Stimulated activated naive CD8-positive, alpha-beta T cell treated with anti-CD3 and anti-CD28 coated beads, Interleukin-15, amount 100 ng/mL, for 72 hours (primary cell): ENCODE measurements around the gene OTOGL.

Experiments used
- ATAC-seq: fragments of 150-1000 bp; cut with Tn5 transposase; 2 replicates; pipeline ENCODE4 v1.10.0; 2021; ENCODE audit warnings: mild to moderate bottlenecking, moderate library complexity
- DNase-seq, 2 donors: peaks; one replicate each; pipeline ENCODE4 v3.0.0; 2021 to 2022
- H3K27ac Mint-ChIP-seq, 2 donors: one replicate each; pipeline ENCODE4 v1.8.0; 2022; ENCODE audit warnings: mild to moderate bottlenecking in 2 of 2, mixed read lengths in 2 of 2, moderate library complexity in 2 of 2
- H3K27me3 Mint-ChIP-seq: one replicate; pipeline ENCODE4 v1.8.0; 2022; ENCODE audit warnings: mixed read lengths
- H3K4me1 Mint-ChIP-seq: one replicate; pipeline ENCODE4 v1.8.0; 2022; ENCODE audit warnings: mild to moderate bottlenecking, mixed read lengths
- H3K4me3 Mint-ChIP-seq, 2 donors: one replicate each; pipeline ENCODE4 v1.8.0; 2022; ENCODE audit warnings: mild to moderate bottlenecking in 2 of 2, mixed read lengths in 2 of 2, moderate library complexity in 1 of 2
- H3K9me3 Mint-ChIP-seq, 2 donors: one replicate each; pipeline ENCODE4 v1.8.0; 2022; ENCODE audit warnings: mixed read lengths in 2 of 2

Gene OTOGL

GRCh38 chr12:80189241-80189640 is 89.9 kb downstream of the OTOGL start:
- Mint-ChIP-seq H3K27me3 (peaks cover 8% of the 10 kb centered on the region), H3K27ac (no peak overlapping the region), H3K9me3 (no peaks in the 10 kb centered on the region), H3K4me3 (no peak overlapping the region), H3K4me1 (no peaks in the 10 kb centered on the region)
- DNase-seq: no peak
- ATAC-seq: no peak

DNA sequence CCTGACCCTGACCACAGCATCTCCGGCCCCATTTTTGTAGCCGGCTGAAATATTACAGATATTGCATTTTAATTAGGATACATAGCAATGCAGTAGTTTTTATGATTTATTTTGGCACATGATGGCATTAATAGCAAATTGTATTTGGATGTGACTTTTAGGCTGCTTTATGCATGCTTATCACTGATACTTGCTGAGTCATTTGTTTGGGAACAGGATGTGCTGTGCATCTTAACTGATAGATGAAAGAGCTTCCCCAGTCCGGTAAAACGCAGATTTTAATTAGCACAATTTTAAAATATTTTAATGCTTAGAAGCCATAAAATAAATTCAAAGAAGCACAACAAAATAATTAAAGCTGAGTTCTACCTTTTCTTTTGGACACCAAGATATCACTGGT is 90.7 kb downstream of the OTOGL start:
- no peak for DNase-seq
- ATAC-seq: no peak
- no peak overlapping the region for H3K4me3 Mint-ChIP-seq
- H3K9me3 Mint-ChIP-seq: no peaks in the 10 kb centered on the region
- H3K27me3 Mint-ChIP-seq: peaks cover 8% of the 10 kb centered on the region
- no peaks in the 10 kb centered on the region for H3K4me1 Mint-ChIP-seq
- no peak overlapping the region for H3K27ac Mint-ChIP-seq

DNA sequence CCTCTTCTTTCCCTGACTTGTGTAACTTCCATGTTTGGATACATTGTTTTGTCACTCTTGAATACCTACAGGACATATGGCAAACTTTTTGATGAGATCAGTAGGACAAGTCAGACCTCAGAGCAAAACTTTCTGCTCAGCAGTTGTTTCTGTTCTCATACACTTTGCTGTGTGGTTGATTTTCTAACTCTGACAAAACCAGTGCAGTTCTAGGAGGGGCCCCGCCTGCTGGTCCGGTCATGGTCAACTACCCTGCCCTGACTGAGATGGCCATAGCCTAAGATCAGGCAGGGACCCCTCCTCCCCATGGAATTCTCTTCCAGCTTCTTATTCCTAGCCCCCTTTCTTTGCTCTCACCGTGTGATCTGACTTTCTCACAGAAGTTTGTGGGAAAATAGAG is 92.8 kb downstream of the OTOGL start:
- H3K27ac Mint-ChIP-seq: no peak overlapping the region
- no peaks in the 10 kb centered on the region for H3K4me1 Mint-ChIP-seq
- no peak overlapping the region for H3K4me3 Mint-ChIP-seq
- no peaks in the 10 kb centered on the region for H3K9me3 Mint-ChIP-seq
- peaks cover 8% of the 10 kb centered on the region for H3K27me3 Mint-ChIP-seq
- ATAC-seq: no peak
- no peak for DNase-seq

DNA sequence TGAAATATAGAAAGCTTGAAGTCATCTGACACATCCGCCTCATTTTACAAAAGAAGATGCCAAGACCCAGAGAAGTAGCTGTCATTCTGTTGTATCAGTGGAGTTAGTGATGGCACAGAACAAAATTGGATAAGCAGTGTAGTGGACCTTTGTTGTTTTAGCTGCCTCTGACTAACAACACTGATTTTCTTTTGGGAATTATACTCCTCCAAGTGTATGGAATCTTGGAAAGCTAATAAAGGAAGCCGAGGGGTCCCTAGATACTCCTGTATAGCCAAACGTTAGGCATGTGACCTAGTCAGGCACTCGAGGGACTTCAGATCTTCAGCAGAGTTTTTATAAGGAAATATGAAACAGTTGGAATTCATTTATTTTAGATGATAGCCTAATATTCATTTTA is 94.5 kb downstream of the OTOGL start:
- no peaks in the 10 kb centered on the region for H3K4me1 Mint-ChIP-seq
- peaks cover 15% of the 10 kb centered on the region for H3K27me3 Mint-ChIP-seq
- H3K27ac Mint-ChIP-seq: no peak overlapping the region
- H3K9me3 Mint-ChIP-seq: no peaks in the 10 kb centered on the region
- no peak overlapping the region for H3K4me3 Mint-ChIP-seq
- DNase-seq (no peak), ATAC-seq (no peak)

GRCh38 chr12:80195074-80195726 is 95.9 kb downstream of the OTOGL start:
- Mint-ChIP-seq H3K27me3 (peaks cover 15% of the 10 kb centered on the region), H3K9me3 (no peaks in the 10 kb centered on the region), H3K27ac (no peak overlapping the region), H3K4me3 (no peak overlapping the region), H3K4me1 (no peaks in the 10 kb centered on the region)
- DNase-seq: no peak
- no peak for ATAC-seq

- ATAC-seq (no peak), DNase-seq (no peak)
- Mint-ChIP-seq H3K27me3 (peaks cover 15% of the 10 kb centered on the region), H3K4me1 (no peaks in the 10 kb centered on the region), H3K27ac (no peak overlapping the region), H3K4me3 (no peak overlapping the region), H3K9me3 (no peaks in the 10 kb centered on the region)
Observed at GRCh38 chr12:80195737-80196136, 96.4 kb downstream of the OTOGL start.

DNA sequence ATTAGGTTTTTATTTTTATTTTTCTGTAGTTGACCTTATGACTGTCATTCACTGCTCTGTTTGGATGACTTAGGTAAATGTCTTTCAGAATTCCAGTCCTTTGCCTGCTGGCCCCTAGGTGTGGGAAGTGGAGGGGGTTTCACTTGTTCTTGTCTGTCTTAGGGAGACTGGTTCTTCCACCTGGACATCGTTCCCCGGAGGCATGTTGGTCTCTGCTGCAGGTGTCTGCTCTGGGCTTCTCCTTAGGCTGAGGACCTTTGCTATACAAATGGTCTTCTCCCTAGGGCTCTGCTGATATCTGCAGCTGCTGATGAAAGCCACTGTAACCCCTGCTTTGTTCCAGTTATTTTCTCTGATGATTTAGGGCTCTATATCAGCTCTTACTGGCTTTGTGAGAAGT is 97.1 kb downstream of the OTOGL start:
- Mint-ChIP-seq H3K9me3 (no peaks in the 10 kb centered on the region), H3K27me3 (peaks cover 15% of the 10 kb centered on the region), H3K4me1 (no peaks in the 10 kb centered on the region), H3K4me3 (no peak overlapping the region), H3K27ac (no peak overlapping the region)
- no peak for ATAC-seq
- DNase-seq: no peak

DNA sequence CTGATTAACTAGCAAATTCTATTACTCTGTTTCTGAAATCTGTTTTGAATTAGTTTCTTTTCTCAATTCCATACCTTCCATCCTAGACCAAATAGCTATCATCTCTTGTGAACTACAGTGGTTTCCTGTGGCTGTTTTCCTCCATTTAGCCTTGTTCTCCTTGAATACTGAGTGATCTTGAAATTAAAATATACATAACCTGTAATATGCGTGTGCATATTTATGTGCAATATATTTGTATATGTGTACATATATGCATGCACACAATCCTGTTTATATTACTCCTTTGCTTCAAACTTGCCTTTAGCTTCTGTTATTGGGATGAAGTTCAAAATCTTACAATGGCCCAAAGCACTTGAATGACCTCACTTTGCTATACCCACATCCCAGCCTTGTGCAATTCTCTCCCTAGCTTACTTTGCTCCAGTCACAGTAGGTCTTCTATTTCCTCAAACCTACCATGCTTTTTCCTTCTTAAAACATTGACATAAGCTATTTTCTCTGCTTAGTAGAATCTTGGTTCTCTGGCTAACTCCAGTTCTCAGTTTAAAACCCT is 99.5 kb downstream of the OTOGL start:
- Mint-ChIP-seq H3K27me3 (peaks cover 8% of the 10 kb centered on the region), H3K27ac (no peak overlapping the region), H3K4me1 (no peaks in the 10 kb centered on the region), H3K9me3 (no peaks in the 10 kb centered on the region), H3K4me3 (no peak overlapping the region)
- no peak for DNase-seq
- no peak for ATAC-seq

DNA sequence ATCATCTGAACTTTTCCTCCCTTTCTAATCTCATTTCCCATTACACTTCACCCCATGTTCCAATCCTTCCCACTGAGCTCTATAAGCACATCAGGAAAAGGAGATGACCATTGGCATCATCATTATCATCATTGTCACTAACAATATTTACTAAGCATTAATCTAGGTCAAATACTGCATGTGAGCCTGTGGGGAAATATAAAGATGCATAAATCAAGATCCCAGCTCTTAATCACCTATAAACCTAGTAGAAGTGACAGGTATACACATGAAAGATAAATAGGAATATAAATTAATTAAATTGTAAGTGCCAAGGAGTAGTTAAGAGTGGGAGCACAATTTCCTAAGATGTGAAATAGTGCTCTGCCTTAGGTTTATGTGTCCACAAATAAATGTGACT is 100.6 kb downstream of the OTOGL start:
- H3K9me3 Mint-ChIP-seq: no peaks in the 10 kb centered on the region
- DNase-seq (no peak), ATAC-seq (no peak)
- no peak overlapping the region for H3K4me3 Mint-ChIP-seq
- peaks cover 8% of the 10 kb centered on the region for H3K27me3 Mint-ChIP-seq
- no peak overlapping the region for H3K27ac Mint-ChIP-seq
- no peaks in the 10 kb centered on the region for H3K4me1 Mint-ChIP-seq

GRCh38 chr12:80200414-80200813 is 101.1 kb downstream of the OTOGL start:
- H3K9me3 Mint-ChIP-seq: no peaks in the 10 kb centered on the region
- H3K4me3 Mint-ChIP-seq: no peak overlapping the region
- H3K4me1 Mint-ChIP-seq: no peaks in the 10 kb centered on the region
- no peak for ATAC-seq
- H3K27me3 Mint-ChIP-seq: peaks cover 8% of the 10 kb centered on the region
- no peak for DNase-seq
- no peak overlapping the region for H3K27ac Mint-ChIP-seq

- ATAC-seq (no peak), DNase-seq (no peak)
- Mint-ChIP-seq H3K9me3 (no peaks in the 10 kb centered on the region), H3K27ac (no peak overlapping the region), H3K4me3 (no peak overlapping the region), H3K4me1 (no peaks in the 10 kb centered on the region), H3K27me3 (peaks cover 8% of the 10 kb centered on the region)
Observed at GRCh38 chr12:80201908-80202307, 102.6 kb downstream of the OTOGL start.

DNA sequence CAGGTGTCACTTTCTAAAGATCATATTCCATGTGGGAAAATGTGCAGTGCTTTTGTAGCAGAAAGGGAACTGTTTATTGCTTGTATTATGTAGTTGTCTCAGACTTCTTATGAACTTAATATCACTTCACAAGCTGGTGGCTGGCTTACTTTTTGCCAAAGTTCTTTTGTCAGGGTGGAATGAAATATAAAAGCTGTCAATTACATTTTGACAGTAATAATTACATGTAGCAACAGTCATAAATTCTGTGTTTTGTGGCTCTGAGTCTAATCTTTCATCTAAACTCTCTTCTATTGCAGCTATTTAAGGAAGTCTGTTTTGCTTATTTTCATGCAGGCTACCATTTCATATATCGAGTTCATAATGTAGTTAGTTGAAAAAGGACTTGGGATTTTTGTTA is 106.6 kb downstream of the OTOGL start:
- Mint-ChIP-seq H3K27ac (no peak overlapping the region), H3K9me3 (no peaks in the 10 kb centered on the region), H3K4me3 (no peak overlapping the region), H3K4me1 (no peaks in the 10 kb centered on the region), H3K27me3 (no peaks in the 10 kb centered on the region)
- no peak for ATAC-seq
- no peak for DNase-seq

DNA sequence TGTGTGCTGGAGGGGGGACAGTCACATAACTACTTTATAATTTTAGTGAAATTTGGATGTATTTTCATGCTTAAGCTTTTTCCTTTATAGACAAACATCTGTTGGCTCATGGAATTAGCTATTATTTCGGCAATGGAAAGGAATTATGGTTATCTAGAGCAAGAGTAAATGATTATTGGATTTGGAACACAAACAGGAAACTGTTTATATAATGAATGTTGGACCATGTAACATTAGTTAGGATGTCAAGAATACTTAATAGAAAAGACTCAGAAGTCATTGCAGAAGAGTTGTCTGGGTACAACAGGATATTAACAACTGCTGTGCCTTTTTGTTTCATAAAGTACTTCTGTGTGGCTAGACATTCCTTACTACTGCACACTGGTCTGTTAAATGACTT is 108.7 kb downstream of the OTOGL start:
- Mint-ChIP-seq H3K4me3 (no peak overlapping the region), H3K27ac (no peak overlapping the region), H3K4me1 (no peaks in the 10 kb centered on the region), H3K9me3 (no peaks in the 10 kb centered on the region), H3K27me3 (peaks cover 8% of the 10 kb centered on the region)
- ATAC-seq (no peak), DNase-seq (no peak)

GRCh38 chr12:80211671-80212070 is 112.3 kb downstream of the OTOGL start:
- ATAC-seq (no peak), DNase-seq (no peak)
- H3K27me3 Mint-ChIP-seq: peaks cover 16% of the 10 kb centered on the region

DNA sequence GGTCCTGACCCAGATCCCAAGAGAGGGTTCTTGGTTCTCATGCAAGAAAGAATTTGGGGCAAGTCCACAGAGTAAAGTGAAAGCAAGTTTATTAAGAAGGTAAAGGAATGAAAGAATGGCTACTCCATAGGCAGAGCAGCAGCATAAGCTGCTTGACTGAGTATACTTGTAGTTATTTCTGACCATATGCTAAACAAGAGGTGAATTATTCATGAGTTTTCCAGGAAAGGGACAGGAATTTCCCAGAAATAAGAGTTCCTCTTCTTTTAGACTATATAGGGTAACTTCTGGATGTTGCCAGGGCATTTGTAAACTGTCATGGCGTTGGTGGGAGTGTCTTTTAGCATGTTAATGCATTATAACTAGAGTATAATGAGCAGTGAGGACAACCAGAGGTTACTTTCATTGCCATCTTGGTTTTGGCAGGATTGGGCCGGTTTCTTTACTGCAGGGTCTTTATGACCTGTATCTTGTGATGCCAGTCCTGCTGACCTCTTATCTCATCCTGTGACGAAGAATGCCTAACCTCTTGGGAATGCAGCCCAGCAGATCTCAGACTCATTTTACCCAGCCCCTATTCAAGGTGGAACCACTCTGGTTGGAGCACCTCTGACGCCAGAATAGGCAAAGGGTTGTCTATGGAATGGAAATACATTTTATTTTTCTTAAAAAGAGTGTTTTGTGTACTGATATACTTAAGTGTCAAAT is 113.8 kb downstream of the OTOGL start:
- ATAC-seq: no peak
- Mint-ChIP-seq H3K9me3 (no peaks in the 10 kb centered on the region), H3K4me3 (no peak overlapping the region)

More at GRCh38 chr12:80211671-80212070, 112.3 kb downstream of the OTOGL start:
- H3K4me1 Mint-ChIP-seq: no peaks in the 10 kb centered on the region
- no peak overlapping the region for H3K27ac Mint-ChIP-seq
- H3K4me3 Mint-ChIP-seq: no peak overlapping the region
- no peaks in the 10 kb centered on the region for H3K9me3 Mint-ChIP-seq

DNA sequence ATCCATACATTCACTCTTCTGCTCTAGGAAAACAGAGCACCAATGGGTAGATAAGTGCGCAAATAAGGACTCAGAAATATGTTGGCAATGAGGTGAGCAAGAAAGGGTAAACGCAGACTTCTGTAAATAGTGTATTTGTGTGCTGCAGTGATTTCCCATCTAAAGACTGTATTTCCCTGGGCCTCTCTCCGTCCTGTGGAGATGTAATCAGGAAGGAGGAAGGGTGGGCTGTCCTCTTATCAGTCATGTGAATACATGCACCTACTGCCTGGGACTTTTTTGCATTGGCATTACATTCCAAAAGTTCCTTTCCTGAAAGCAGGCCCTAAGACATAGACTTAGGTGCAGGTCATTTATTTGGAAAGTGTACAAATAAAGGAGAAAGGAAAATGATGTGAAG is 114.5 kb downstream of the OTOGL start:
- no peaks in the 10 kb centered on the region for H3K9me3 Mint-ChIP-seq
- H3K4me3 Mint-ChIP-seq: no peak overlapping the region
- H3K27me3 Mint-ChIP-seq: peaks cover 18% of the 10 kb centered on the region
- ATAC-seq (no peak), DNase-seq (no peak)
- no peaks in the 10 kb centered on the region for H3K4me1 Mint-ChIP-seq
- H3K27ac Mint-ChIP-seq: no peak overlapping the region

More for the DNA sequence above, 113.8 kb downstream of the OTOGL start:
- H3K27ac Mint-ChIP-seq: no peak overlapping the region
- DNase-seq: no peak
- peaks cover 16% of the 10 kb centered on the region for H3K27me3 Mint-ChIP-seq
- H3K4me1 Mint-ChIP-seq: no peaks in the 10 kb centered on the region
